ENCODE results near the gene C9orf152.

- TF ChIP-seq CTCF (IDR thresholded peaks at IDR 0.05): no peak
- no peak for TF ChIP-seq POLR2A (IDR thresholded peaks at IDR 0.05)
Measured at GRCh38 chr9:110175275-110175968, 32.5 kb downstream of the C9orf152 start.

Data from esophagus squamous epithelium (tissue), 4 donors.